ENCODE results near the gene TFAP2C. TPM values are rescaled to one million over a fixed set of nuclear protein-coding genes. Genes with fewer than 3 reads are reported as not detected.

TFAP2C gene
- total RNA-seq, 1 experiment from 2014 or later, result 23.7 TPM

Other genes starting within 250 kb of the TFAP2C start
- gene AURKA, start 237.1 kb upstream of the TFAP2C start, total RNA-seq (2021), result 89.1 to 103 TPM (median 89.9 TPM) in 3 replicates
- gene CSTF1, start 236.7 kb upstream of the TFAP2C start, total RNA-seq (2021), result 53.9 to 58.5 TPM (median 54.2 TPM) in 3 replicates
- gene CASS4, start 217.0 kb upstream of the TFAP2C start, total RNA-seq (2021), result 0.11 to 0.14 TPM (median 0.13 TPM) in 3 replicates
- 46.3 to 56.1 TPM (median 51.7 TPM) in 3 replicates for gene RTF2, start 160.7 kb upstream of the TFAP2C start, total RNA-seq (2021)
- 0.28 TPM in 1 of 3 replicates, not detected in the others for gene FAM209A, start 104.6 kb upstream of the TFAP2C start, total RNA-seq (2021)
- gene FAM209B, start 96.1 kb upstream of the TFAP2C start, total RNA-seq (2021), result 0.64 to 1.7 TPM (median 0.68 TPM) in 3 replicates